Eye (tissue), 1 donor: ENCODE measurements around the gene TOMM34.

Experiments used
- DNase-seq: peaks from one replicate; pipeline ENCODE4 v3.0.0-alpha.2; 2015

The TOMM34 gene

DNA sequence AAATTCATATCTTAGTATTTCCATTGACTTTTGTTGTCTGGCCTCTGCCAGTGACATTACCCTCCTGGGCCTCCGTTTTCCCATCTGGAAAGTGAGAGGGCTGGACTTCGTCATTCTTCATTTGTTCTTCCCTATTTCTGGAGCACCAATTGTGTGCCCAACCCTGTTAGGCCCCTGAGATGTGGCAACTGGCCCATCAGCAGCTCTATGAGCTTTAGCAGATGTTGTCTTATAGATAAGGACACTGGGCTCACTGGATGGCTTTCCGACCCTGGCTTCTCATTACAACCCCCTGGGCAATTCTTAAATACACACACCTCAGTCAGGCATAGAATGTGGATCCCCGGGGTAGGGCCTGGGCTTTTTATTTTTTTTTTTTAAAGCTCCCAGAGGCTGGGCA lies 35.7 kb downstream of the TOMM34 start:
- no peak for DNase-seq

GRCh38 chr20:44921447-44921846 lies 38.8 kb downstream of the TOMM34 start:
- DNase-seq, result no peak

DNA sequence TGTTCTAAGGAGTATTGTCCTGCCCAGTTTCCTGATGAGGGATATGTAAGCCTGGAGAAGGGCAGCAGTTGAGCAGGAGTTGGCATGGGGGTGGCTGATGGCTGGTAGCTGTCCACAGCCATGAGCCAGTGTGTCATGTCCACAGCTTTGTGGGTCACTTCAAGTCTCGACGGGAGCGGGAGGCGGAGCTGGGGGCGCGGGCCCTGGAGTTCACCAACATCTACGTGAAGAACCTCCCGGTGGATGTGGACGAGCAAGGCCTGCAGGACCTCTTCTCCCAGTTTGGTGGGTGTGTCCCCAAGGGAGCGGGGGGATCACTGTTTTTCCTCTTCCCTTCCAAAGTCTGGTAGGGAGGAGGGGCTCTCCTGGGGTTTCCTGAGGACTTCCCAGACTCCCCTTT lies 41.4 kb downstream of the TOMM34 start:
- DNase-seq, result no peak

- no peak for DNase-seq
Measured at GRCh38 chr20:44918342-44918741, 41.9 kb downstream of the TOMM34 start.

DNA sequence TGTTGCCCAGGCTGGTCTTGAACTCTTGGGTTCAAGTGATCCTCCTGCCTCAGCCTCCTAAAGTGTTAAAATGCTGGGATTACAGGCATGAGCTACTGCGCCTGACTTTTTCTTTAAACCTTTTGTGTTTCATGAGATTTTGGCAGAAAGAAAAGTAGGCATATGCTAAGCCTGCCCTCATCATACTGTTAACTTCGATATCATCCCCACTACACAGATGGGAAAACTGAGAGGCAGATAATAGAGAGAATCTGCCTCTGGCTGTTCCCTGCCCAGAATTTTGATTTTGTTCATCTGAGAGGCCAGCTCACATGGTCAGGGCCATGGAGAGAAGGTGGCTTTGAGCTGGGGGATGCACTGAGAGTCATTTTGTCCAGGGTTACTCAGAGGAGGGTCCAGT lies 42.8 kb downstream of the TOMM34 start:
- no peak for DNase-seq

DNA sequence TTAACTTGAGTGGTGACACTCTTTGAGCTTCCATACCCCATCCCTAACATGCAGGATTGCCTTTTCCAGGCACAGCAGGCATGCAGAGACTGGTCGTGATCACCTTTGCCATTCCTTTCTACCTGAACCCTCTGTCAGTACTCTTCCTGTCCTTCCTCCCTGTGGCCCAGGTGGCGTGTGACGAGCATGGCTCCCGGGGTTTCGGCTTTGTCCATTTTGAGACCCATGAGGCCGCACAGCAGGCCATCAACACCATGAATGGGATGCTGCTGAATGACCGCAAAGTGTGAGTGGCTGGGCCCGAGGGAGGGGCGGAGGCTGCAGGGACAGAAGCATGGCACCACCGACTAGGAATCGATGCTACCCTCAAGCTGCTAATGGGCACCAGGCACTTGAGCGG lies 43.6 kb downstream of the TOMM34 start:
- DNase-seq, result no peak

- DNase-seq, result no peak
Measured at GRCh38 chr20:44914924-44915323, 45.3 kb downstream of the TOMM34 start.

DNA sequence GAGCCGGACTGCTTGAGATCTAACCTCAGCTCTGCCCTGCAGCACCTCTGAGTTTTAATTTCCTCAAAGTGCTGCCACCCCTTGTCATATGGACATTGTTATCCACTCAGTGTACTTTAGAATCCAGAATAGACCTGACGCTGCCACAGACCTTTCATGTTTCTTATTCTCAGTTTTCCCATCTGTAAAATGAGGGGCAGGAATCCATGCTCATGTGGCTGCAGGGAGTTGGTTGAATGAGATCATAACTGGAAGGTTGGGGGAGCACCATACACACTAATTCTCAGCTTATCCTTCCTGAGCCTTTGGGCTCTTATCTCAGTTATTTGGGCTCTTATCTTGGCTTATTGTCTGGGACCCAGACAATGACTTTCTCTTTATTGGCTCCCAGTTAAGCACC lies 48.0 kb downstream of the TOMM34 start:
- DNase-seq, result no peak

DNA sequence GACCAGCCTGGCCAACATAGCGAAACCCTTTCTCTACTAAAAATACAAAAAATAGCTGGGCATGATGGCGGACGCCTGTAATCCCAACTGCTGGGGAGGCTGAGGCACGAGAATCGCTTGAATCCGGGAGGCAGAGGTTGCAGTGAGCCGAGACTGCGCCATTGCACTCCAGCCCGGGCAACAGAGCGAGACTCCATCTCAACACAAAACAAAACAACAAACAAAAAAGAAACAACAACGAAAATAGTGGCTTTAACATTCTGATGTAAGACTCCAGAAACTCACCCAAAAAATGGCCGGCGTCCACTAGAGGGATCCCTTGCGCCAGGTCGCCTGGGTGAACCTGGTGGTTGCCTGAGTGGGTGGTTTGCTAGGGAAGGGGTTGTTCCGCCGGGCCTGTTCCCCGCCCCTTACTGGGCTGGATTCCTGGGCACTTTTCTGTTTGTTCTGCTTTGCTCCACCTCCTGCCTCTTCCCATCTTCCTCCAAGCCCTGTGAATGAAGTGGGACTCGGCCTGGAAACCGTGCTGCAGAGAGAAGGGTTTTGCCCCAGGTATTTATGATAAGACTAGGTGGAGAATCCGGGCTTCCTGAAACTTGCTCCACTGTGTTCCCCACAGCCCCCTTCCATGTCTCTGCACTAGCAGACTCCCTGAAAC lies 48.8 kb downstream of the TOMM34 start:
- DNase-seq, result peak; percentile 30

DNA sequence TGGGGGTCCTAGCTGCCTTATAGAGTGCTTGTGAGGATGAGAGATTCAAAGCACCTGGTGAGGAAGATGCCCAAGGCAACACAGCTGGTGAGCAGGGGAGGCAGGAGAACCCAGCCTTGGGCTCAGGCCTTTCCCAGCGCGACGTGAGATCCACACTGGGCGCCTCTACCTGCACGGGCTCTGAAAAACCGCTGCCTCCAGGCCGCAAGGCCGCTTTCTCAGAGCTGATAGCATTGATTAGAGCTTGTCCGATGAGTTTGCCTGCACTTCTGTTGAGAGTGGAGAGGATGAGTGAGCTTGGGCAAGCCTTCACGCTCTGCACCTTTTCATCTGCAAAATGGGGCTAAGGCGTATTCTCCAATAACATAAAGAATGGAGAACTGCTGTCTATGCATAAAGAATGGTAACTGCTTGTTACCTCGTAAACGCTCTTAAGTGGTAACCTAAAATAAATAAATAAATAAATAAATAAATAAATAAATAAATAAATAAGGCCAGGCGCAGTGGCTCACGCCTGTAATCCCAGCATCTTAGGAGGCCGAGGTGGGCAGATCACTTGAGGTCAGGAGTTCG lies 49.4 kb downstream of the TOMM34 start:
- DNase-seq, result peak; percentile 25

- peak; percentile 72 for DNase-seq
Measured at GRCh38 chr20:44909872-44910689, 50.1 kb downstream of the TOMM34 start, which contains the start of gene PABPC1L. PABPC1L (plus strand) TSS chr20:44910060; CDS start chr20:44910144, 84 bp downstream.

GRCh38 chr20:44908987-44909871 lies 51.0 kb downstream of the TOMM34 start:
- DNase-seq, result no peak

DNA sequence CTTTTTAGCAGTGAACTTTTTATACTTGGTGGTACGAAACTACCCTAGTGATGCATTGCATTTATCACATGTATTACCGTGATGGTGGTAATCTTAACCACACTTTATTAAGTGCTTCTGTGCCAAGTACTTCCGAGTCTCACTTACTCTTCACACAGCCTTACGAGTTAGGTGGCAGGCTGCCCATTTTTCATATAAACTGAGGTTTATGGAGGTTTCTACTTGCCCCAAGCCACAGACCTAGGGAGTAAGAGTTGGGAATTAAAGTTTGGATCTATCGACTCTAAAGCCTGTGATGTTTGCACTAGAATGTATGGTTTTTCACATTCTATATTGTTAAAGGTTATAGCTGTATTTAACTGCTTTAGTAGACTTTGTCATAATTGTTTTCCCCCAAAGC lies 55.8 kb downstream of the TOMM34 start:
- no peak for DNase-seq

- DNase-seq, result no peak
Measured at GRCh38 chr20:44901974-44902373, 58.2 kb downstream of the TOMM34 start.

- no peak for DNase-seq
Measured at GRCh38 chr20:44900231-44900854, 59.9 kb downstream of the TOMM34 start.

DNA sequence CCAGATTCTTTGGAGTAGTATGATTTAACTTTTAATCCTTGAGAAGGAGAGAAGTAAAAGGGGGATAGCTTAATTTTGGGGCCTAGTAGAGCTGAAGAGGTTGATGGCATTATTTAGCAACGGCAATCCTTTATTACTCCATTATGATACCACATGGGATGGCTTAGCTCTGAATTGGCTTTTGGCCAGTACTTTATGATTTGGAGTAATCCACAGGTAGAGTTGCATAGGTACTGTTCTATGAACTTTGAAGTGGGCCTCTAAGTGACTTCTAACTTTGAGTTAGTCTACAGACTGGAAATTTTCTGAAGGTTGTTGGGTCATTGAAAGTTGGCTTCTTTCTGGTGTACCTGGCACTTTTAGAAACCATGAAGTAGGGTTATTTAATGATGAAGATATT lies 63.1 kb downstream of the TOMM34 start:
- DNase-seq, result no peak

GRCh38 chr20:44896583-44896982 lies 63.6 kb downstream of the TOMM34 start:
- DNase-seq, result no peak

DNA sequence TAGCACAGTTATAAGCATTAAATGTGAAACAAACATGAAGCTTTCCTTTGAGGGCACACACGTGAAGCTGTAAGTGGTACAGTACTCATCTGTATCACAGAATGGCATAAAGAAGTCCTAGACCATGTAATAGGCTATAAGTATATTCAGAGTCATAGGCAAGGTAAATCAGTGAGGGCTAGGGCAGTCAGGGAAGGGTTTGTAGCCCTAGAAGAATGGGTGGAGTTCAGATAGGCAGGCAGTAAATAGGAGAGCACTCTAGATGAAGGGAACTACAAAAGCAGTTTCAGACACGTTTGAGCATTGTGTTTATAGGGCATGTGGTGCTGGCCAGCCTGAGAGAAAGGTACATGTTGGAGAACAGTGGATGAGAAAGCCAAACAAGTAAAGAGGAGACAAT lies 65.2 kb downstream of the TOMM34 start:
- no peak for DNase-seq
